Right lung (tissue), 5 donors: ENCODE measurements around the gene TMEM131. TPM values are rescaled to one million over a fixed set of nuclear protein-coding genes. Genes with fewer than 3 reads are reported as not detected.
A peak's percentile ranks its signal among the peaks of the same experiment; 100 is the strongest.

Source experiments
- DNase-seq, 2 donors: peaks; one replicate each; pipeline ENCODE4 v3.0.0-alpha.2; 2013
- polyA plus RNA-seq, 5 donors: library from polyadenylated mRNA; unstranded; fragments of 120-200 nt; gene quantifications; one replicate each; pipeline versions ENCODE4 v1.2.1 to v1.2.3, GENCODE V29; 2013; ENCODE audit warnings: inconsistent platforms in 1 of 5, low replicate concordance in 1 of 5; ENCODE audit not compliant: insufficient read length in 5 of 5, insufficient read depth in 1 of 5

The TMEM131 gene
- polyA plus RNA-seq, 5 donors = 41.3 to 50.1 (median 46.7) TPM

- no peak for DNase-seq
Measured at GRCh38 chr2:97812931-97813330, 182.8 kb downstream of the TMEM131 start.

- DNase-seq = no peak
Measured at GRCh38 chr2:97808816-97809215, 186.9 kb downstream of the TMEM131 start.

DNA sequence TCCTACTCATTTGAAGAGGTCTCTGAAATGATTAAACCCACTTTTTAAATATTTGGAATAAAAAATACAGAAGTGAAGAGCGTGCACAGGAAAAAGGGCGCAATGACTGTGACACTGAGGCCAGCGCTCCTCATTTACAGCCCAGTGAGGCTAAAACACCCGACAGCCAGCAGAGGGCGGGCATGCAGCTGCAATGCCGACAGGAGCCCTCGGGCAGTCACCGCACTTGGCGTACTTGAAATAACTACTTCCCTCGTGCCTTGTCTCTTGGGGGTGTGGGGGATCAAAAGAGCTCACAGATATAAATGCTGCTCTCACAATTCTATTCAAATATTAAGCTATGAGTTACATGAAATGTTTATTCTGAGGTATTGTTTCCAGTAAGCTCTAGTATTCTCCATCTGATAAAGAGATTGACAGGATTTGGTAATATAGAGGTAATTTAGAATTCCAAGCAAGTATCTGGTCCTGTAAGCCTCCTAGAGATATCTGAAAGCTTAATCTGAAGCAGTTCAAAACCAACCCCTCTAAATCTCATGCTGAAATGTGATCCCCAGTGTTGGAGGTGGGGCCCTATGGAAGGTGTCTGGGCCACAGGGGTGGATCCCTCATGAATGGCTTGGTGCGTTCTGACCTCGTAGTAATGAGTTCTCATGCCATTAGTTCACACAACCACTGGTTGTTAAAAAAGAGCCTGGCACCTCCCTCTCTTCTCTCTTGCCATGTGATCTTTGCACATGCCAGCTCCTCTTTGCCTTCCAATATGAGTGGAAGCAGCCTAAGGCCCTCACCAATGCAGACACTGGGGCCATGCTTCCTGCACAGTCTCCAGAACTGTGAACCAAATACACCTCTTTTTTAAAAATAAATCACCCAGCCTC lies 188.8 kb downstream of the TMEM131 start:
- peak; percentile 55 to 65 for DNase-seq

DNA sequence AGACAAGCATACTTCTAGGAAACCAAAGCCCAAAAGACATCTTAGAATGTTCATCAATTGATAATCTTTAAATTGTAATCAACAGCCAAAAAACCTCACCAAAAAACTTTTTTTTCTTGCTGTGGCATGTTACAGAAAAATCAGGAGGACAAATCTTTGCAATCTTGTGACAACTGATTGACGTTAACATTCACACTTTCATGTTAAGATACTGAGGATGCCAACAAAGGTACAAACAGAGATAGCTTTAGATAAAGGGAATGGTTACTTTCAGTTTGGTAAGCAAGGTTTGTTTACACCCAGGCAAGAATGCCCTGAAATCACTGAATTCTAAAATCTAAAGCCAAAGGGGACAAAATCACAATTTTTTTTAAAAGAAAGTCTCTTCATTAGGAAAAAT lies 190.0 kb downstream of the TMEM131 start:
- no peak for DNase-seq

DNA sequence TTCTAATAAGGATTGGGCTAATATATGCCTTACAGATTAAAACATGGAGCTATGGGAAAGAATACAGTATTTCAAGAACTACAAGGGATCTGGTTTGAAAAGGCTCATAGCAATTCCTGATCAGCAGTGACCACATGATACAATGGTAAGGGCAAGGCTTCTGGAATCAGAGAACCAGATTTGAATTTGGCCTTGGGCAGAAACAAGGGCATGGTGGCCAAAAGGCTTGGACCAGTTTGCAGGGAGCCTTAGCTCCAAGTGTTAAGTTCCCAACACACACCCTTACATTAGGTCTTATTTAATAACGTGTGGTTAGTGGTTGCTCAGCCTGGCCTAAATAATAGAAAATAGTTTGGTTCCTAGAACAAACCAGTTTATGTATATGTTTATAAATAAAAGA lies 194.7 kb downstream of the TMEM131 start:
- DNase-seq = no peak

- no peak for DNase-seq
Measured at GRCh38 chr2:97798416-97798815, 197.3 kb downstream of the TMEM131 start.

DNA sequence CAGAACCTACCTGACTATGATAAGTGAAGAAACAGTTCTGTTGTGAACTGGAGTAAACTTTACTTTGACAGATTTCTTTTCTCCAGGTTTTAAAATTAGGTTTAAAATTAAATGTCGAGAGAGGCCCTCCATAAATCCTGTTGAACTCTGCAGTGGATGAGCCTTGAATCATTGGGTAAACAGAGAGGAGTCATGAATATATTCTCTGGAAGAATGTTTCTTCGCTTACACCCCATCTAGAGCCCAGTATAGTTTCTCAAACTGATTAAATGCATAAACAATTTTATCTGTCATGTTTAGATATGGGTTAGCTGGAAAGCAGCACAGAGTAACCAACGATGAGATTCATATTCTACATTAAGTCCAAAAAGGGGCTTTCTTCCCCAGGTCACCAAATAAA lies 198.4 kb downstream of the TMEM131 start:
- DNase-seq = no peak

DNA sequence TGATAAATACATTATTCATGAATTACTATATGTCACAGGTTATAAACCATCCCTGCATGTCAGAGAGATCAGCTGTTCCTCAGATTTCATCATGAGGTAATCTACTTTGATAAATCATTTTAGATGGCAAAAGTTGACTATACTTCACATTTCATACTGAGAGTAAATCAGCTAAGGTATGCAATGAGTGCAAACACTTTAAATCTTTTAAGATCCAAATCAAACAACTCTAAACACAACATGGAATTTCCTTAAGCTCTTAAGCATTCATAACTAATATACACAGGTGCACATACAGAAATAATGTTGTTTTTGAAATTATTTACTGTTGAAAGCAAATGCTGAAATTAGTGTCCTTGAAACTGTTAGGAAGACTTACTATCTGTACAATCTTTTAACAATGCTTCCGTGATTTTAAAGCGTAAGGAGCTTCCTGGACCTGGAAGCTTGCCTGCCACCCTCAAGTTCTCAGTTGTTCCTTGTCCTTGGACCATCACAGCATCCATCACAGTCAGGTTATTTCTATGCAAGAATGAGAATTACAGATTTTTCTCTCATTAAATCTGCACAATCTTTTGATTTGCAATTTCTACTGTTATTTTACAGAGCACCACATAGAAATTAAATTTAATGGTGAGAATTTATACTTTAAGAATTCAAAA lies 199.2 kb downstream of the TMEM131 start:
- no peak for DNase-seq

DNA sequence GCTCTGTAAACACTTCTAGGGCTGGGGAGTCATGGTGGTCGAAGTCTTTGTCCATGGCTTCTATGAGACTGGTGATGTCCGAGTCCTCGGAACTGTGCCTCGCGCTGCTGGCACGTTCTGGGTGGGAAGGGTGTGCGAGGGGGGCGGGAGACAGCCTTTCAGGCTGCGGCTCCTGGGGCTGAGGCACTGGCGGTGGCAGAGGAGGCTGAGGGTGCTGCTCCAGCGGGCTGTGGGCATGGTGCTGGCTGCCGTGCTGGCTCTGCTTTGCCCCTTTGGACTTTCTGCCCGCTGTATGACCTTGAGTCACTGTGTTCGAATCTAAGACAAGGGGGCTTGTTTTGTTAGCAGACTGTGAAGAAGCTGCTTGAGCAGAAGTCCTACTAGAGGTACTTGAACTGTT lies 203.3 kb downstream of the TMEM131 start:
- no peak for DNase-seq

GRCh38 chr2:97788986-97789644 lies 206.6 kb downstream of the TMEM131 start:
- DNase-seq = no peak

GRCh38 chr2:97785818-97786217 lies 209.9 kb downstream of the TMEM131 start:
- DNase-seq = no peak

DNA sequence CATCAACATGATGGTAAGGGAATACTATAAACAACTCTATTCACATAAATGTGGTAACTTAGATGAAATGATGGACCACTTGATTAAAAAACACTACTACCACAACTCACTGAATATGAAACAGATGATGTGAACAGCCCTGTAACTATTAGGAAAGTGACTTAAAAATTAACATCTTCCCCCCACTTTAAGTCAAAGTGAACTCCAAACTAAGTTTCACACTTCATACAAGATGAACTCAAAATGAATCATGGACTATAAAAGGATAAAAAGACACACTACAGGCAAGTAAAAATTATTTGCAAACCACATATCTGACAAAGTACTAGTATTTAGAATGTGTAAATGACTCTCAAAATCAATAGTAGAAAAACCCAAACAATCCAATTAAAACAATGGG lies 210.8 kb downstream of the TMEM131 start:
- no peak for DNase-seq

- DNase-seq = no peak
Measured at GRCh38 chr2:97781981-97782380, 213.8 kb downstream of the TMEM131 start.

DNA sequence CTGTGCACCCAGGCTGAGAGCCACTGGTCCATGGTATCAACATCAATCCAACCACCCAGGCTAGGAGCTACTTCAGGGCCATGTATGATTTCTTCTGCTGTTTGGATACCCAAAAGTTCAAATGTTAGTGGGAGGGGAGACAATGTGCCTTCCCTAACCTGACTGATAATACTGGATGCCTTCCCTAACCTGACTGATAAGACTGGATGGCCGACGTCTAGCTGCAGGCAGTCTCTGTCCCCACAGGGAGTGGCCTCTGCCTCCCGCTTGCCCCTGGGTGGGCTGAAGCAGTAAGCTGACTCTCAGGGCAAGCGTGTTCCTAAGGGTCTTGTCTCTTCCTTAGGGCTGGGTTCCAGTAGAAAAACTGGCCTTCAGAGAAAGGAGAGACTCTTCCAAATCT lies 216.6 kb downstream of the TMEM131 start:
- DNase-seq = no peak

DNA sequence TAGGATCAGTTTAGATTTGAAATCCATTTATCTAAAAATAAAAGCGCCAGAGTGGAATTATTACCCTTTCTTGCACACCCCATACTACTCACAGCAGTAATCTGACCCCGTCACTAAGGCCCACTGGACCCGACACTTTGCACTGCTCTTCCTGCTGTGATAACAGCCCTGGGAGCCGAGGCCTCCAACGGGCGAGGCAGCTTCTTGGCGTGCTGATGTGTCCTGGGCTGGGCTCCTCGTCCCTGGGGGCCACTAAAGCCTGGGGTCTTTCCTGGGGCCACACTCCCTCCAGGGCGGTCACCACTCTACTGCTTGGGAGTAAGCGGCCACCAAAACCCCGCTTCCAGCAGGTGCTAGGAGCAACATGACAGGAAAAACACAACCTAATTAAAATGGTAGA lies 220.7 kb downstream of the TMEM131 start:
- no peak for DNase-seq

- no peak for DNase-seq
Measured at GRCh38 chr2:97774425-97774824, 221.3 kb downstream of the TMEM131 start.

DNA sequence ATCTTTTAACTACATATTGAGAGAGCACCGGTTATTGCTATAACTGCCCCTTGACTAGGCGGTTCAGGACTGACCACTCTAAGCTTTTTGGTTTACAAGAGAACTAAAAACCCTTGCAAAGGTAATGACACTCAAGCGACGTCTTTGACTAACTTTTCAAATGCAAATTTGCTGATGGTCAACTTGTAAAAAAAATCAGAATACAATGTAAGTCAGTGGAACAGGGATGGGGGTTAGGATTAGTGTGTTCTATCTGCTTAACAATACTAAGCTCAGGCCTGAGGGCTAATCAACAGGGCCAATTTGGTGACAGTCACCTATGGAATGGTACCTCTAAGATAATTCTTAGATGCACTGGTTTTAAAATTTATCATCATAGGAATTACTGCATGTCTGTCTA lies 225.3 kb downstream of the TMEM131 start:
- DNase-seq = no peak

DNA sequence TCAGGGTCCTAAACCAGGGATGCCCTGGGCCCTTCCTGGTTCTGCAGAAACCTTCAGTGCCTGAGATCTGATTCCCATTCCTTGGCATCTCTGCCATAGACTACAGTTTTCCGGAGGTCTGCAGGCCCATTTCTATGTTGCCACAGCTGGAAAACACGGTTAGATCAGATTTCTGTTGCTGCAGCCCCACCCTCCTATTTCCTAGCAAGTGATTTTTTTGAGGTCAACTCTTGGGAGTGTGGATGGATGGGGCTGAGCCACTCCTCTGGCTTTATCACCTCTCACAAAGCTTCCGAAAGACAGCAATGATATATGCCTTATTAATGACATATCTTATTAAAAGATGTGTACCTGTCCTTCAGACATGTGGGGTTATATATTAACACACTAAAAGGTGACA lies 226.0 kb downstream of the TMEM131 start:
- no peak for DNase-seq

DNA sequence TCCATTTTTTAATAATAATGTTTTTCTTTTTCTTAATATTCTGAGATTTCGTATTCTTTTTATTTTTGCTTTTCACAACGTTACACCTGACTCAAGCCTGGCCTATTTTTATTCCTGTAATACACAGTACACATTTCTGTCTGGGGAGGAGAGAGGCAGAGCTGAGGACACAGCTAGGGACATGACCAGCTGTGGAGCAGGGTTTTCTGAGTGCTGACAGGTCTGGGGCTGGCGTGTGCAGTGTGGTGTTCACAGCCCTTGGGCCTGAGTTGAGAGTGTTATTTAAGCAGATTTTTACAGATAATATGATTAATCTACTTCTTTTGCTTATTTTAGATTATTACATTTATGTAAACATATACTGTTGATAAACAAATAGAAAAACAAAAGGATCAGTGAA lies 226.4 kb downstream of the TMEM131 start:
- DNase-seq = no peak

DNA sequence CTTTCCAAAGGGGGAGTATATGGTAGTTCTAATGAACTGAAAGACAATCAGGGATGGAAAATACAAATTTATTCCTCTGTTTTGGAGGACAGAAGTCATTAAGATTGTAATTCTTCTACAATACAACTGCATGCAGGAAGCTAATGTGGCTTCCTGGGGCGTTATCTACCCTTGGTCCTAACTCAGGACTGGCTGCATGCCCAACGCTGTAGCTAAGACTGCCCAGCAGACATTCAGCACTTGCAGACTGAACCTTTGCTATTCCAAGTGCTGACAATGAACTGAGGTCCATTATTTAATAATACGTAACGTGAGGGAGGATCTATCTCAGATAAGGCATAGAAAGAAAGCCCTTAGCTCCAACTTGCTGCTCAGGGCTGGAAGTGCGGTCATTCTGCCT lies 229.2 kb downstream of the TMEM131 start:
- DNase-seq = no peak

GRCh38 chr2:97765933-97766332 lies 229.8 kb downstream of the TMEM131 start:
- DNase-seq = no peak

- no peak for DNase-seq
Measured at GRCh38 chr2:97764559-97765263, 231.0 kb downstream of the TMEM131 start.
